Esophagus muscularis mucosa (tissue), 3 donors: ENCODE measurements around the gene MEF2C.

Experiments used
- EP300 ChIP-seq: sonication (generic); formaldehyde crosslinking; IDR thresholded peaks from one replicate; pipeline ENCODE4 v1.6.1; 2017; ENCODE audit warnings: antibody characterized with exemption
- TF ChIP-seq, protein P1 (sequence below), 3 experiments: fragments of 200-600 bp in 2 of 3; fragments of 450-650 bp in 1 of 3; sonication (generic) in 2 of 3; IDR thresholded peaks; one replicate each; pipeline ENCODE4 v1.5.1; 2017 to 2019; ENCODE audit warnings: antibody characterized with exemption in 3 of 3, mild to moderate bottlenecking in 2 of 3, moderate library complexity in 1 of 3

DNA sequence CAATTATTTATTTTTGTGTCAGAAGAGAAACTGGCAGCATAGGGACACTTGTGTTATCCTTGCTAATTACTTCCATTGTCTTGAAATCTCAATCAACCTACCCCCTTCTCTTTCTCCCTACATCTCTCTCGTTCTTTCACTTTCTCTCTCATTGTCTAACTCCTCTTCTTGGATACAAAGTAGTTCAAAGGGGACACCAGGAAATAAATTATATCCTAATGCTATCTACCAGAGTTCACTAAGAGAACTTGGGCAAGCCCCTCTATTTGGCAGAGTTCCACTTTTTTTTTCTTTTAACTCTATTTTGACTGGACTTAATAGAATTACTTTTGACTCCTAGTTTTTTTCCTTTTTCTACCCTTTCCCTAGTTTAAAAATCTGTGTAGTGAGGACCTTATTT is 102.2 kb downstream of the MEF2C start:
- TF ChIP-seq, protein P1, sequence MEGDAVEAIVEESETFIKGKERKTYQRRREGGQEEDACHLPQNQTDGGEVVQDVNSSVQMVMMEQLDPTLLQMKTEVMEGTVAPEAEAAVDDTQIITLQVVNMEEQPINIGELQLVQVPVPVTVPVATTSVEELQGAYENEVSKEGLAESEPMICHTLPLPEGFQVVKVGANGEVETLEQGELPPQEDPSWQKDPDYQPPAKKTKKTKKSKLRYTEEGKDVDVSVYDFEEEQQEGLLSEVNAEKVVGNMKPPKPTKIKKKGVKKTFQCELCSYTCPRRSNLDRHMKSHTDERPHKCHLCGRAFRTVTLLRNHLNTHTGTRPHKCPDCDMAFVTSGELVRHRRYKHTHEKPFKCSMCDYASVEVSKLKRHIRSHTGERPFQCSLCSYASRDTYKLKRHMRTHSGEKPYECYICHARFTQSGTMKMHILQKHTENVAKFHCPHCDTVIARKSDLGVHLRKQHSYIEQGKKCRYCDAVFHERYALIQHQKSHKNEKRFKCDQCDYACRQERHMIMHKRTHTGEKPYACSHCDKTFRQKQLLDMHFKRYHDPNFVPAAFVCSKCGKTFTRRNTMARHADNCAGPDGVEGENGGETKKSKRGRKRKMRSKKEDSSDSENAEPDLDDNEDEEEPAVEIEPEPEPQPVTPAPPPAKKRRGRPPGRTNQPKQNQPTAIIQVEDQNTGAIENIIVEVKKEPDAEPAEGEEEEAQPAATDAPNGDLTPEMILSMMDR (IDR thresholded peaks at IDR 0.05) = no peak
- TF ChIP-seq EP300 = no peak
